Non-pigmented ciliary epithelial cell (primary cell): Measurements from ENCODE around the gene ATP8B4.

Source experiments
- DNase-seq: peaks from one replicate; pipeline ENCODE4 v3.0.0-alpha.2; 2010; ENCODE audit warnings: low read depth

ATP8B4 gene

GRCh38 chr15:49855917-49856637 is 263.0 kb downstream of the ATP8B4 start:
- peak; percentile 93 for DNase-seq

GRCh38 chr15:49852756-49853155 is 266.3 kb downstream of the ATP8B4 start:
- no peak for DNase-seq

GRCh38 chr15:49848807-49849206 is 270.2 kb downstream of the ATP8B4 start:
- DNase-seq = no peak

- DNase-seq = peak; percentile 93
Measured at GRCh38 chr15:49848282-49848724, 270.7 kb downstream of the ATP8B4 start.

GRCh38 chr15:49847423-49848281 is 271.4 kb downstream of the ATP8B4 start:
- no peak for DNase-seq

- no peak for DNase-seq
Measured at GRCh38 chr15:49844390-49844789, 274.6 kb downstream of the ATP8B4 start.

GRCh38 chr15:49843725-49844124 is 275.3 kb downstream of the ATP8B4 start:
- no peak for DNase-seq

GRCh38 chr15:49842031-49842730 is 276.9 kb downstream of the ATP8B4 start:
- no peak for DNase-seq

GRCh38 chr15:49832511-49832910 is 286.5 kb downstream of the ATP8B4 start:
- DNase-seq = no peak

- peak; percentile 82 for DNase-seq
Measured at GRCh38 chr15:49831206-49831965, 287.6 kb downstream of the ATP8B4 start.

- no peak for DNase-seq
Measured at GRCh38 chr15:49830391-49830790, 288.6 kb downstream of the ATP8B4 start.

- DNase-seq = no peak
Measured at GRCh38 chr15:49827311-49827710, 291.7 kb downstream of the ATP8B4 start.

- no peak for DNase-seq
Measured at GRCh38 chr15:49826640-49827234, 292.3 kb downstream of the ATP8B4 start.

GRCh38 chr15:49824775-49825099 is 294.3 kb downstream of the ATP8B4 start:
- no peak for DNase-seq

- DNase-seq = no peak
Measured at GRCh38 chr15:49823987-49824774, 294.9 kb downstream of the ATP8B4 start.

- no peak for DNase-seq
Measured at GRCh38 chr15:49817100-49817499, 301.9 kb downstream of the ATP8B4 start.

GRCh38 chr15:49815950-49816349 is 303.1 kb downstream of the ATP8B4 start:
- peak; percentile 18 for DNase-seq

- DNase-seq = no peak
Measured at GRCh38 chr15:49815526-49815925, 303.5 kb downstream of the ATP8B4 start.

GRCh38 chr15:49814709-49815108 is 304.3 kb downstream of the ATP8B4 start:
- DNase-seq = no peak

GRCh38 chr15:49813625-49814024 is 305.4 kb downstream of the ATP8B4 start:
- DNase-seq = no peak

GRCh38 chr15:49810720-49811119 is 308.3 kb downstream of the ATP8B4 start:
- DNase-seq = no peak
